OCI-LY7 (cell line): ENCODE data around the gene CCNL1. TPM values are rescaled to one million over a fixed set of nuclear protein-coding genes. Genes with fewer than 3 reads are reported as not detected.

ENCODE experiments used
- BruUV-seq: library from RNA; stranded (reverse); fragments of 400-500 nt; replicated peaks from 2 replicates; lab custom pipeline; 2021; lab: Mats Ljungman, UMichigan
- CTCF ChIA-PET: fragments of 300-600 bp; sonication (Branson Sonifier 250); formaldehyde crosslinking; loops from one replicate; lab custom pipeline; 2022; ENCODE audit warnings: antibody characterized with exemption; ENCODE audit not compliant: unreplicated experiment; lab: Charles Lee
- POLR2A ChIA-PET: fragments of 300-600 bp; sonication (Branson Sonifier 250); formaldehyde crosslinking; loops from one replicate; lab custom pipeline; 2022; ENCODE audit warnings: antibody characterized with exemption; lab: Charles Lee
- DNase-seq: peaks from one replicate; pipeline ENCODE4 v3.0.0-alpha.2; 2015; ENCODE audit warnings: low spot score
- H2AFZ ChIP-seq: fragments of 200-600 bp; sonication (generic), shearing (Covaris generic); 2 replicates; pipeline ENCODE4 v1.6.1; 2014; ENCODE audit warnings: mild to moderate bottlenecking, antibody characterized with exemption, low read length, moderate library complexity
- H3K27ac ChIP-seq: fragments of 200-600 bp; sonication (generic); 2 replicates; pipeline ENCODE4 v1.5.1; 2014; ENCODE audit warnings: mixed run types, low read depth, mild to moderate bottlenecking, moderate library complexity, low read length, inconsistent platforms; ENCODE audit not compliant: poor library complexity, severe bottlenecking
- H3K36me3 ChIP-seq: fragments of 200-600 bp; sonication (generic); 2 replicates; pipeline ENCODE4 v1.6.1; 2014; ENCODE audit warnings: mild to moderate bottlenecking, antibody characterized with exemption, low read length, moderate library complexity, mixed read lengths; ENCODE audit not compliant: insufficient read depth
- H3K4me1 ChIP-seq: fragments of 200-600 bp; sonication (generic); 2 replicates; pipeline ENCODE4 v1.5.1; 2014; ENCODE audit warnings: mild to moderate bottlenecking, low read length; ENCODE audit not compliant: insufficient read depth, poor library complexity, severe bottlenecking
- H3K4me2 ChIP-seq: fragments of 200-600 bp; sonication (generic); 2 replicates; pipeline ENCODE4 v1.6.1; 2014; ENCODE audit warnings: mild to moderate bottlenecking, low read length
- H3K4me3 ChIP-seq: fragments of 200-600 bp; sonication (generic); 2 replicates; pipeline ENCODE4 v1.5.1; 2014; ENCODE audit warnings: mild to moderate bottlenecking, low read depth, low read length; ENCODE audit not compliant: poor library complexity, severe bottlenecking
- H3K79me2 ChIP-seq: fragments of 200-600 bp; sonication (generic); 2 replicates; pipeline ENCODE4 v1.6.1; 2016; ENCODE audit warnings: low read depth, mild to moderate bottlenecking, low read length, moderate library complexity, mixed read lengths; ENCODE audit not compliant: insufficient read depth
- H3K9me2 ChIP-seq: fragments of 200-600 bp; sonication (generic); 2 replicates; pipeline ENCODE4 v1.6.1; 2016; ENCODE audit warnings: mild to moderate bottlenecking, low read length, mixed read lengths; ENCODE audit not compliant: insufficient read depth
- H3K9me3 ChIP-seq: fragments of 200-600 bp; sonication (generic); 2 replicates; pipeline ENCODE4 v1.6.1; 2014; ENCODE audit warnings: mild to moderate bottlenecking, mixed run types, low read length, mixed read lengths
- H4K20me1 ChIP-seq: fragments of 200-600 bp; sonication (generic); 2 replicates; pipeline ENCODE4 v1.6.1; 2014; ENCODE audit warnings: mild to moderate bottlenecking, antibody characterized with exemption, low read length, moderate library complexity, mixed read lengths; ENCODE audit not compliant: insufficient read depth
- CTCF ChIP-seq: fragments of 200-600 bp; sonication (generic); conservative IDR thresholded peaks from 2 replicates; pipeline ENCODE4 v1.5.1; 2014; ENCODE audit warnings: mild to moderate bottlenecking, antibody characterized with exemption, low read length, moderate library complexity, mixed read lengths
- EZH2phosphoT487 ChIP-seq: fragments of 200-600 bp; sonication (generic); IDR thresholded peaks from 2 replicates; pipeline ENCODE4 v1.6.1; 2018; ENCODE audit warnings: low read depth, borderline replicate concordance, mild to moderate bottlenecking, mixed run types, antibody characterized with exemption, low read length, moderate library complexity, mixed read lengths
- intact Hi-C: fragments of 100-400 bp; cut with micrococcal nuclease; formaldehyde crosslinking; loops from one replicate; pipeline ENCODE4 v1.10.0; 2022; ENCODE audit not compliant: unreplicated experiment
- total RNA-seq, 2 experiments: library from RNA; depleted of rRNA in 1 of 2; stranded (reverse); fragments of >200 nt in 1 of 2; shearing (Covaris generic) in 1 of 2; gene quantifications; 2 replicates each; pipeline ENCODE4 v1.2.3, GENCODE V29; 2014 to 2022

The CCNL1 gene
- total RNA-seq, 2 experiments from 2014 or later, result 158 to 280 TPM

- POLR2A ChIA-PET, result interaction anchor here (0.6 to 4.0 kb wide), 8 partner anchors 9 to 1987 kb away, joined by 3 to 24 read pairs (median 3); no protein-coding TSS in a partner anchor
- no peak overlapping the region for H3K27ac ChIP-seq
- no peak overlapping the region for H3K4me2 ChIP-seq
- CTCF ChIA-PET, result no interaction called here
- peaks cover 100% of the 10 kb centered on the region for H3K36me3 ChIP-seq
- no TSS peak for BruUV-seq
- intact Hi-C loops, result no loop called here
- H3K9me2 ChIP-seq, result no peaks in the 10 kb centered on the region
- H3K9me3 ChIP-seq, result no peaks in the 10 kb centered on the region
- H3K4me1 ChIP-seq, result peaks cover 13% of the 10 kb centered on the region
- no peak overlapping the region for H3K4me3 ChIP-seq
- TF ChIP-seq EZH2phosphoT487, result no peak
- no peak for TF ChIP-seq CTCF
- peaks cover 35% of the 10 kb centered on the region for H4K20me1 ChIP-seq
- H3K79me2 ChIP-seq, result peaks cover 42% of the 10 kb centered on the region
- H2AFZ ChIP-seq, result no peak overlapping the region
- DNase-seq, result no peak
Measured at GRCh38 chr3:157148196-157148889, 11.6 kb downstream of the CCNL1 start.

- Histone ChIP-seq H3K79me2 (peaks cover 31% of the 10 kb centered on the region; the same call in 1 of the 2 replicates), H3K36me3 (peaks cover 94% of the 10 kb centered on the region), H3K4me3 (no peak overlapping the region), H4K20me1 (peaks cover 26% of the 10 kb centered on the region), H3K4me1 (peaks cover 24% of the 10 kb centered on the region), H3K9me2 (no peaks in the 10 kb centered on the region), H2AFZ (no peak overlapping the region), H3K9me3 (no peaks in the 10 kb centered on the region), H3K27ac (no peak overlapping the region), H3K4me2 (no peak overlapping the region)
- ChIA-PET CTCF (interaction anchor here (1.1 kb wide), 1 partner anchor 12 kb away, joined by 3 read pairs; the partner anchor contains the start of gene CCNL1), POLR2A (interaction anchor here (1.1 kb wide), 1 partner anchor 41 kb away, joined by 3 read pairs; no protein-coding TSS in a partner anchor)
- no TSS peak for BruUV-seq
- intact Hi-C loops, result no loop called here
- TF ChIP-seq CTCF (no peak), EZH2phosphoT487 (no peak)
- DNase-seq, result no peak
Measured at GRCh38 chr3:157147099-157147803, 12.7 kb downstream of the CCNL1 start.
